CD4-positive, alpha-beta T cell treated with Interleukin-10 for 1 hour (primary cell): ENCODE data around the gene ELMO3.

ENCODE experiments used
- DNase-seq: peaks from one replicate; pipeline ENCODE4 v3.0.0-alpha.2; 2020

Gene ELMO3

DNA sequence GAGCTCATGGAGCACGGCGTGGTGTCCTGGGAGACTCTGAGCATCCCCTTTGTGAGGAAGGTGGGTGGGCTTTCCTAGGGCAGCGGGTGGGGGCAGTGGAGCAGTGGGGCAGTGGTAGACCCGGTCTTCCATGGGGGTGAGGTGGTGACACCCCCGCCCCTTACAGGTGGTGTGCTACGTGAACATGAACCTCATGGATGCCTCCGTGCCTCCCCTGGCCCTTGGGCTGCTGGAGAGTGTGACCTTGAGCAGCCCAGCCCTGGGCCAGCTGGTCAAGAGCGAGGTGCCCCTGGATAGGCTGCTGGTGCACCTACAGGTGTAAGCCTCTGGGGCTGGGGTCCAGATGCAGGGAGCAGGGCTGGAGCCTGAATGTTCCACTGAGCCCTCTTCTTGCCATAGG is 1.6 kb downstream of the ELMO3 start:
- no peak for DNase-seq

DNA sequence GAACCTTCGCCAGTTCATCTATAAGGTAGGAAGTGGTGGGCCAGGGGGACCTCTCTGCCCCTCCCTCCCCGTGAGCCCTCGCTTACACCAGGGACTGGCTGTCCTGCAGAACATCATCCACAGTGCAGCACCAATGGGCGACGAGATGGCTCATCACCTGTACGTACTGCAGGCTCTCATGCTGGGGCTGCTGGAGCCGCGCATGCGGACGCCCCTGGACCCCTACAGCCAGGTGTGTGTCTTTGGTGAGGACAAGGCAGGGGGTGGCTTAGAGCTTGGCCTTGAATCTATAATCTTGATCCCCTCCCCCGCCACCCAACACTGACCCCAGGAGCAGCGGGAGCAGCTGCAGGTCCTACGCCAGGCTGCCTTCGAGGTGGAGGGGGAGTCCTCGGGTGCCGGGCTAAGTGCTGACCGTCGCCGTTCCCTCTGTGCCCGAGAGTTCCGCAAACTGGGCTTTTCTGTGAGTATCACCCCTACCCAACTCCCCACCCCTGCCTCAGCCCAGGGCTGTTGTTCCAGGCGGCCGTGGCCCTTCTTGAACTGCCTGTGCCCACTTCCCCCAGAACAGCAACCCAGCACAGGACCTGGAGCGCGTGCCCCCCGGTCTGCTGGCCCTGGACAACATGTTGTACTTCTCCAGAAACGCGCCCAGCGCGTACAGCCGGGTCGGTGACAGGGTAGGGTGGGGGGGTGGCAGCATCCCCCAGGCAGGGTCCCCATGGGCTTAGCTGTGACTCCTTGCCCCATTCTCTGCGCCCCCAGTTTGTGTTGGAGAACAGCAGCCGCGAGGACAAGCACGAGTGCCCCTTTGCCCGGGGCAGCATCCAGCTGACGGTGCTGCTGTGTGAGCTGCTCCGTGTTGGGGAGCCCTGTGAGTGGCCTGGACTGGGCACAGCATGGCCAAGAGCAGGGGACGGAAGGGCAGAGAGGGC is 2.7 kb downstream of the ELMO3 start:
- no peak for DNase-seq

DNA sequence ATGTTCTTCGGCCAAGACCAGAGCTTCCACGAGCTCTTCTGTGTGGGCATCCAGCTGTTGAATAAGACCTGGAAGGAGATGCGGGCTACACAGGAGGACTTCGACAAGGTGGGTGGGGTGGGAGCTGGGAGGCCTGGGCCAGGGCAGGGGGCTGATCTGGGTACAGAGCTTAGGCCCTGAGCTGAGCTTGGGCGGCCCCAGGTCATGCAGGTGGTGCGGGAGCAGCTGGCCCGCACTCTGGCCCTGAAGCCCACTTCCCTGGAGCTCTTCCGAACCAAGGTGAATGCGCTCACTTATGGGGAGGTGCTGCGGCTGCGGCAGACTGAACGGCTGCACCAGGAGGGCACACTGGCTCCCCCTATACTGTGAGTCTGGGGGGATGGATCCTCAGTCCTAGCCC is 3.5 kb downstream of the ELMO3 start:
- no peak for DNase-seq

DNA sequence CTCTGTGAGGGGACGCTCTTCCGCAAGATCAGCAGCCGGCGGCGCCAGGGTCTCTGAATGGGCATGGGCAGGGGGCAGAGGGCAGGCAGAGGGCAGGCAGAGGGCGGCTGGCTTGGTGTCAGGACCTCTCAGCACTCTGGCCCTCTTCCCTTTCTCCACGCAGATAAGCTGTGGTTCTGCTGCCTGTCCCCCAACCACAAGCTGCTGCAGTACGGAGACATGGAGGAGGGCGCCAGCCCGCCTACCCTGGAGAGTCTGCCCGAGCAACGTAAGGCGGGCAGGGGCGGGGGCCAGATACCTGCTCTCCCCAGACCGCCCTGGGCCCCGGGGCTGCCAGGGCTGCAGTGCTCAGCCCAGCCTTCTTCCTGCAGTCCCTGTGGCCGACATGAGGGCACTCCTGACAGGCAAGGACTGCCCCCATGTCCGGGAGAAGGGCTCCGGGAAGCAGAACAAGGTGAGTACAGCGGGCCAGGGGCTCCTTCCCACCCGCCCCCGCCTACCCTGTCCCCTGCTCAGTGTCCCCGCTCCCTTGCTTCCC is 4.1 kb downstream of the ELMO3 start:
- no peak for DNase-seq

DNA sequence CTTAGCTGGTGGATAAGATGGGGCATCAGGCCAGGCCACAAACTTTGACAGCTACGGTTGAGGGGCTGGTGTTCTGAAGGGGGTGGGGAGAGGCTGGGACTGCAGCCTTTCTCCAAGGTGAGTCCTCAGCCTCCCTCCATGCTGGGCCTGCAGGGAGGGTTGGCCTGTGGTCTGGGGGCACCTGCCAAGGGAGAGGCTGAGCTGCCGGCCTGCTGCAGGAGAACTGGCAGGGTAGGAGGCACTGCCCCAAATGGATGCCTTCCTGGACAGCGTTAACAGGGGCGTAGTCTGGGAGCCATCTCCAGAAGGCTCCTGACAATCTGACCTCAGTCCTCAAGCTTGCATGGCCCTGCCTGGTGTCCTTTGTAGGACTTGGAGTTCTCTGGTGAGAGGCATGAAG is 5.1 kb downstream of the ELMO3 start:
- no peak for DNase-seq

DNA sequence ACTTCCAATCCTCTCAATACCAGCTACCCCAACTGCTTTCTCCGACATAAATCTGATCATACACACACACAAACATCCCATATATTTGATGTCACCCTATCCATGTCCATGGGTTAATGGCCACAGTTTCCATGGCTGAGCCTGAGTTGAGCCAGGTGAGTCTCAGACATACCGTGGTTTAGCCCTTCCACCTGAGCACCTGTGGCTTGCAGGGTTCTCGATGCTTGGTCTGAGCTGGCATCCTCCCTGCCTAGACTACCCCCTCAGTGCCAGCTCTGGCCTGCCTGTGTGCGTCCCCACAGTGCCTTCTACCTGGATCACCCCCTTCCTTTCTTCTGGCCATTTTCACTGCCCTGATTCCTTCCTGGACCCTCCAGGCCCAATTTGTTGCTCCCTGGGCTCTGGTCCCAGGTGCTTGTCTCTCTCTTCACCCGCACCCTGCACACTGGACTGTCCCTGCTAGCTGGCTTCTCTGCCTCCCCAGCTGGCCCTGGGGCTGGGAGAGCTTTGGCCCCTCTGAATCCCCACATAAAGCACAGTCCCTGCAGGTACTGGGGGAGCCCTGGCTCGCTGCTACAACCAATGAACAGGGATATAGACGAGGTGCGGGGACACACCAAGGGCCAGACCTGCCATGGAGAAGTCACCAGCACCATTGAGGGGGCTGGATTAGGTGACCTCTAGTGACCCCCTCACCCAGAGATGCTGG is 7.4 kb downstream of the ELMO3 start:
- DNase-seq = no peak

DNA sequence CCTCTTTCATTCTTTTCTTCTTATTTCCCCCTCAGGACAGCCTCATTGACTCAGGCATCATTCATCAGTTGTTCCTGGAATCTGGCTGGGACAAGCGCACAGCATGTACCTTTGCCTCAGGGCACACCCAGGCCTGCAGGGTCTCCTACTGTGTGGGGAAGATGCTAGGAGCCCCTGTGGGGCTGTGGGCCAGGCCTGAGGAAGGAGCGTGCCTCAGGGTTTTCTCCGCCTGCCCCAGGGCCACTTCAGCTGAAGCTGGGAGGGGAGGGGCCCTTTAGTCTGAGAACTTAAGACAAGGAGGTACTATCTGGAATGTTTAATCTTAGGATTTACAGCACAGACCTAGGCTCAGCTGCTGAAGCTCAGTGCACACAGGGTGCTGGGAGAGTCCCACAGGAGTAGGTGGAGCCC is 7.9 kb downstream of the ELMO3 start:
- no peak for DNase-seq

DNA sequence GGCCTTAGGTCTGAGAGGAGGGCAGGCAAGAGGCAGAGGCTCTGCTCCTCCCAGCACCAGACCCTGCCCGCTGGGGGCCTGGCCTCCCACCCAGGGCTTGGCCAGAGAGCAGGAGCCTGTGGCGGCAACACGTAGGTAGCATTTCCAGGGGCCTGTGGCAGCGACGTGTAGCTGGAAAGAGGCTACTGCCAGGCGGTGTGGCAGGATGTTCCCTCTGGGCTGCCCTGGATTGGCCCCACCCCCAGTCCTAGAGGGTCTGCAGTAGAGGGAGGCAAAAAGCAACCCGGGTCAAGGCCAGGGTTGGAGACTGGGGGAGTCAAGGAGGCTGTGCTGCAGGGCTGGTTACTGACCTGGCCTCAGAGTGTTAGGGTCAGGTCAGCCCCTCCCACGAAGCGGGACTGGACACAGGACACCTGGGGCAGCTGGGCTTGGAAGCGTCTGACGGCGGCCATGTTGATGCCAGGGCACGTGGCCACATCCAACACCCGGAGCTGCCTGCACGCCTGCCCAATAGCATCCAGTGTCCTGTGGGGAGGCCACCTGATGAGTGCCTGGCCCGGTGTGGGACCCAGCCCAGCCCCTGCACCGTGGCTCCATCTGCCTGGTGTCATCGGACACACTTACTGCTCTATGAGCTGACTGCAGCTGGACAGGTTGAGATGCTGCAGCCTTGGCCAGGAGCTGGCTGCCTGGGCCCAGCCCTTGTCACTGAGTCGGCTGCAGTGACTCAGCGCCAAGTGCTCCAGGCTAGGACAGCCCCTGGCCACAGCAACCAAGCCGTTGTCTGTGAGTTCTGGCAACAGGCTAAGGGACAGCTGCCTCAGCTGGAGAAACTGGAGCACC is 8.5 kb downstream of the ELMO3 start:
- no peak for DNase-seq

DNA sequence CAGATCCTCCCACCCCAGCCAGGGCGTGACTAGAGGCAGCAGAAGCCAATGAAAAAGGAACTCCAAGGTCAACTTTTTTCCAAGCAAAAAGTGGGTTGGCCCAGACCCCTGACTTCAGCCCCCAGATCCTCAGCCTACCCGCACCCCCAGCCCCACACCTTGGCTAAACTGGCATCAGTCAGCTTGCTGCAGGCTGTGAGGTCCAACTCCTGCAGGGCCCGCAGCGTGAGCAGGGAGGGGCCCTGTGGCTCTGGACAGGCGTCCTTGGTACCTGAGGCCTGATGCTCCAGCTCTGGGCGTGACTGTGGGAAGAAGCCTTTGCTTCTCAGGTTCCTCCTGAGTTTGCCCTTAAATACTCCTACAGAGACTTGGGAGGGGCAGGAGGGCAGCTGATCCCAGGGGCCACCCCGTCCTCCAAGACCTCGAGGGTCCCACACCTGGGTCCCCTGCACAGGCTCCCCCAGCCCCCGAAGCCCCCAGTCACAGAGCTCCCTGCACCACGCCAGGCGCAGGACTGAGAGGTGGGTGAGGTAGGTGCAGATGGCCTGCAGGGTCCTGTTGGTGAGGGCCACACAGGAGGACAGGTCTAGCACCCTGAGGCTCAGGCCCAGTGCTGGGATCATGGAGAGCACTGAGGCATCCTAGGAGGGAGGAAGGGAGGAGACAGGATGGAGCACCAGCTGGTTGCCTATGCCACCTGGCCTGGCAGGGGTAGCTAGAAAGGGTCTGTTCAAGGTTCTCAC is 9.4 kb downstream of the ELMO3 start:
- no peak for DNase-seq

DNA sequence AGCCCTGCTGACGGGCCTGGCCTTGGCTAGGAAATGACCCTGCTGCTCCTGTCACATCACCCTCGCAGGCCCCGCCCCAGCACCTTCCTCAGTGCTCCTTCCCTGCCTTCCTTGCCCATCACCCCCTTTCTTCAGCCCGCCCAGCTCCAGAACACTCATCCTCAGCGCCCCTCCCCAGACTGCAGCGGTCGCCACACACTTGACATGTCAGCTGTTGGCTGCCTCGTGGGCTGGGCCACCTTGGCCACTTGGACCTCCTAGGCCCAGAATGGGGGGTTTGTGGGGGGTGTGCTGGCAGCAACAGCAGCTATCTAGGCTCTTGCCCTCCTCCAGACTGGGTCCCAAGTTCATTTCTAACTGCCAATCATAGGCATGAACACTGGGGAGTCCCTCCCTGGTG is 10.6 kb downstream of the ELMO3 start:
- no peak for DNase-seq

DNA sequence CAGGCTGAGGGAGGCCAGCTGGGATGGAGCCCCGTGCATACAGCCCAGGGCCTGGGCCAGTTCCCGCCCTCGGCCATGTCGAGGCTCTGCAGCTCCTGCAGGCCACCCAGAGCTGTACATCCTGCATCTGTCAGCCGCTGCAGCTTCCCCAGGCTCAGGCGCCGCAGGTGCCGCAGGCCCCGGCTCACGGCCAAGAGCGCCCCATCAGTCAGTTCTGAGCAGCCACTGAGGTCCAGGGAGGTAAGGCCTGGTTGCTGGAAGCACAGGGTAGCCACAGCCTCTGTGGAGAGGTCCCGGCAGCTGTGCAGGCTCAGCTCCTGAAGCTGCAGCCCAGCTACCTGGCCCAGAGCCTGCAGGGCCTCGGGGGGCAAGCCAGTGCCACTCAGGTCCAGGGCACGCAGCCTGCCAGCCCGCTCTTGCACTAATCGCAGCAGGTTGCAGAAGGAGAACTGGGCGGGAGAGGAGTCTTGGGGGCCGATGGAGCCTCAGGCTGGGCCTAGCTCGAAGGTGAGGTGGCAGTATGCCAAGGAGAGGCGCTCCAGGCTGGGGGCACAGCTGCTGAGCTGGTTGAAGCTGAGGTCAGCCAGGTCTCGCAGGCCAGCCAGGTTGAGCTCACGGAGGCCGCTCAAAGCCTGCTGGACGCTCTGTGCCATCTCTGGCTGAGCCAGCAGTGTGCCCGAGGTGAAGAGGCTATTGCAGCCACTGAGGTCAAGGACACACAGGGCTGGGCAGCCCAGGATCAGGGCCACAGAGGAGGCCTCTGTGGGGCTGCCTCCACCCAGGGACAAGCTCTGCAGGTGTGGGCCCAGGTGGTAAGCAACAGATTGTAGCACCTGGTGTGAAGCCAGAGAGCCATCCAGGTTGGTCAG is 11.4 kb downstream of the ELMO3 start:
- no peak for DNase-seq

DNA sequence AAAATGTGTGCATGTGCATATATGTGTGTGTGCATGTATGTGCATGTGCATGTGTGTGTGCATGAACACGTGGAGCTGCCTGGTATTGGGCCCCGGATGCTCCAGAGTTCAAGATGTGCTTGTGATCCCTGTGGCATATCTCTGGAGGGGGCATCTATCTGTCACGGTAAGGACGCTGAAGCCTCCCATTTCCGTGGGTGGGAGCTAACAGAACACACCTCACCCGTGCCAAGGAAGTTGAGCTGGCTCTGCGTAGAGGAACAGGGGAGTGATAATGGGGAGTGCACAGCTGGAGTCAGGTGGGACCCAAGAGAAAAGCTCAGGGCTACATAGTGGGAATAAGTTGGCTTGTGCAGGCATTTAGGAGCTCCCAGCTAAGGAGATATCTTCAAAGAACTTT is 12.7 kb downstream of the ELMO3 start:
- DNase-seq = no peak

DNA sequence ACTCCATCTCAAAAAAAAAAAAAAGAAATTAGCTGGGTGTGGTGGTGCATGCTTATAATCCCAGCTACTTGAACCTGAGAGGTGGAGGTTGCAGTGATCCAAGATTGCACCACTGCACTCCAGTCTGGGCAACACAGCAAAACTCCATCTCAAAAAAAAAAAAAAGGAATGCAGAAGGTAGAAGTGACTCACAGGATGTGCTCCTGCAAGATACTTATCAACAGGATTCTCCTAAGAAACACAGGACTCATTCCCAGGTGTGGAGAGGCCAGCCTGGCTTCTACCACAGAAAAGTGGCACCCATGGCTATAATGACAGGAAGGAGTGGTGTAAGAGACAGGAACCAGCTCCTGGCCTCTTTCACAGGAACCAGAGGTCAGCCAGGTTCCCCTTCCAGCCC is 13.8 kb downstream of the ELMO3 start:
- DNase-seq = no peak

DNA sequence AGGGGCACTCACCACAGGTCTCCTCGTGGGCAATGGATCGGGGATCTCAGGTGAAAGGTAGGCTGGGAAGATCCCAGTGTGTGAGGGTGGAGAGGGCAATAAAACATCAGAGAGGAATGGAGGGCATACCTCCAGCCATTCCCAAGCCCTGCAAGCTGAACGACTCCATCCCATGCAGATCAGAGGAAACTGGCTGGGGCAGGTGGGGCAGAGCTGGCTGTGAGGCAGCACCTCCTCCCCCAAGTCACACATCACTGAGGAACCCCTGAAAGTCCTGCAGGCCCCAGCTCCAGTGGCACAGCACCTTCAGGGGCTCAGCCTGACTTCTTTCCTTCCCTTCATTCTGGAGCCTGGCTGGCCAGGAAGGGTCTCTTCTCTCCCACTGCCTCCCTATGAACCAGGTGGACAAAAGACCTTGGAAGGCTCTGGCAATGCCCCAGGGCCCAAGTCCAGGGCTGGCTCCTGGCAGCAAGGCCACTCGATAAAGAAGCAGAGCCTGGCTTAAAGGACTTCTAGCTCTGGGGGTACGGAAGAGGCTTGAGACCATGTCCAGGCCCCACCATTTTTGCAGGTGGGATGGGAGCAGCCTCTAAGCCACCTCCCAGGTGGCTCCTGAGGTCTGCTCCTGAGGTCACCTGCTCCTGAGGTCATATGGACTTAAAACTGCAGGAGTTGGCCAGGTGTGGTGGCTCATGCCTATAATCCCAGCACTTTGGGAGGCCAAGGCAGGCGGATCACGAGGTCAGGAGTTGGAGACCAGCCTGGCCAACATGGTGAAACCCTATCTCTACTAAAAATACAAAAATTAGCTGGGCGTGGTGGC is 14.5 kb downstream of the ELMO3 start:
- DNase-seq = no peak

DNA sequence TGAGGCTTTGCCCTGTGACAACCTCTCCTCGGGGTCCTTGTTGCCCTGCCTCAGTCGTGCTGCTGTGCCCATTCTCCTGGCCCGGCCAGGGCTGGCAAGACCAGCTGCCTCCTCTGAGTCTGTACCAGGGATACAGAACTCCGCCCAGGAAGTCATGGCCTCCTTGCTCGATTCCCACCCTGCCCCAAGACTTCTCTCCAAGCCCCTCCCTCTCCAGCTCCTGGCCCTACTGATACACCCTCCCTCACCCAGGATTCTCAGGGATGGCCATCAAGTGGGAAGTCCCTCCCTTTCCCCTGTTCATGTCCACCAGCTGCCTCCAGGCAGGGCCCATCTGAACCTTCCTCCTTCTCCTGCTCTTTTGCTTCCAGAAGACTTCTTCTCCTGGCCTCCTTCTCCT is 16.8 kb downstream of the ELMO3 start:
- no peak for DNase-seq

DNA sequence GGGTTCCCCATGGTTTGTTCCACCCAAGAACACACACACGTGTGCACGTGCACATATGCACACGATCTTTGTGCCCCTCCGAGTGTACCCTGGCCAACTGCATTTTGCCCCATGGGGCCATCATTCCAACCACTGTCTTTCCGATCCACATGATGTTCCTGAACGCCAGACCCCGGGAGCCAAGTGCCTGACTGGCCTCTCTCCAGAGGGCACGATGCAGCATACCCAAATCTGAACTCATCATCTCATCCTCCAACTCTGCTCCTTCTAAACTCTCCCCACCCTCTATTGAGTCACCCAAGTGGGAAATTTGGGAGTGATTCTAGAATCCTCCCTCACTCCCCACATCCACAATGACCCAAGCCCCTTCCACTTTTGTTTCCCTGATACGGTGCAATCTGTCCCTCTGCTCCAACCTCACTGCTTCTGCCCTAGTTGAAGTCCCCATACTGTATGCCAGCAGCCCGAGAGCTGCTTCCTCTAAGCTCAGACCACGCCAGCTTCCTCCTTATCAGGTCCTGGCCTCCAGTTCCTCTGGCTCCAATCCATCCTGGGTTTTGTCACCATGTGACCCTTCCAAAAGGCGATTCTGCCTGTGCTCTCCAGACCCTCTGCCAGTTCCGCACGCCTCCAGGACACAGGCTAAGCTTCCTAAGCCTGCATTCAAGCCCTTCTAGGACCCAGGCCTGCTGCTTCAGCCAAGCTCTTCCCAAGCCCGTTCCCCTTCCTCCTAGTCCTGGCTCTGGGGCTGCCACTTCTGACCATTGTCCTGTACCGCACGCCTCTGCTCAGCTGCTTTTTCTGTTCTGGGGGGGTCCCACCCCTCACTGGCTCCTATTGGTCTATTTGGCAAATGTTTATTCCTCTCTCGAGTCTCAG is 17.9 kb downstream of the ELMO3 start:
- no peak for DNase-seq

DNA sequence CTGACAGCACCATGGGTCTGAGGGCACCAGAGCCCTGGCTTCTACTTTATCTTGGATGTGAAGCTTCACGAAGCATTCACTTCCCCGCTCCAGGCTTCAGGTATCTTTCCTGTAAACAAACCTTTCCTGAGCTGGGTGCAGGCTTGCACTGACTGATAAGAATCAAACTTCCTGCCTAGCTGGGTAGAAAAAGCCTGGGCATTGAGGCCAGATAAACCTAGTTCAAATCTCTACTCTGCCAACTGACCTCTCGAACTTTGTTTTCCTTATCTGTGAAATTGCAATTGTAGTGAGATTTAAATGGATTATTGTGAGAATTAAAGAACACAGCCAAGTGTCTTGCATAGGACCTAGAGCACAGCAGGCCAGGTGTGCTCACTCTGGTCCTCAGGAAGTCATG is 25.1 kb downstream of the ELMO3 start:
- DNase-seq = no peak

DNA sequence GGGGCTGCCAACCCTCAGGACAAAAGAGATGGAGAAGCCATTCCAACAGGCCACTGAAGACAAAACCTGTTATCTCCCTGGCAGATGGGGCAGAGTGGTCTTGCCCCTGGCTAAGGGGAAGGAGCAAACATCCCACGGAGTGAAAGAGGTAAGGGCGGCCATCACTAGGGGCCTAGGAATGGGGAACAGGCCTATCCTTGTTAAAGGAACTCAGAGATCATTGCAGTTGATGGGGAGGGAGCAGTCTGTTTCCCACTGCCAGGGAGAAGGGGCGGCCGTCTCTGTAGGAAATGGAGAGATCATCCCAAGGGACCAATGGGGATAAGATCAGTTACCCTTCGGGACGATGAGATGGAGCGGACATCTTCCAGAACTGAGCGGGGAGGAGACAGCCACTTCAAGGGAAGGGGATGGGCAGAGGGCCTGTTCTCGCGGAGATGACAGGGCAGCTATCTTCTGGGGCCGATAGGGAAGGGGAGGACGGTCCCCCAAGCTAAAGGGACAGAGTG is 27.4 kb downstream of the ELMO3 start:
- no peak for DNase-seq
